ENCODE data around the gene NSD1. TPM values are rescaled to one million over a fixed set of nuclear protein-coding genes. Genes with fewer than 3 reads are reported as not detected.

NSD1 gene
- total and polyA plus RNA-seq, 10 of the 15 experiments (the other 5 are each of a cell fraction or from before 2014, with no cell fraction given): 7.0 to 57.9 (median 30.4) TPM

DNA sequence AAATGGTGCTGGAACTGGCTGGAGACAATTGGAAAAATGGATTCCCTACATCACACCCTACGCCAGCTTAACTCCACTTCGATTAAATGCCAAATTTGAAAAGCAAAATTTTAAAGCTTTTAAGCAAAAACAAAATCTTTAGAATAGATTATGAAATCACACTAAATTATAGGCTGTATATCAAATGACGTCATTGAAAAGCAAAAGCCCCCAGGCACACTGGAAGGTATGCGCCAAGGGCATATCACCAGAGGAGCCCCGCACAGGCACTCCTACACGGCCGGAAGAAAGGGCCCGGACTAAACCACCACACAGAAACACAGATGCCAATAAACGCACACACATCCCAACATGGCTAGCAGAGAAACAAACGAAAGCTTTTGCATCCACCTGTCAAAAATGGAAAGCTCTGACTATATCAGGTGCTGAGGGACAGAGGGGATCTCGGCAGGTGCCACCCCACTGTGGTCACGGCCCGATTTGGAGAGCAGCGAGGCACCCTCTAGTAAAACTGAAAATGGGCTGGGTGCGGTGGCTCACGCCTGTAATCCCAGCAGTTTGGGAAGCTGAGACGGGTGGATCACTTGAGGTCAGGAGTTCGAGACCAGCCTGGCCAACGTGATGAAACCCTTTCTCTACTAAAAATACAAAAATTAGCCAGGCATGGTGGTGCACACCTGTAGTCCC lies 195.1 kb downstream of the NSD1 start:
- DNase-seq (ENCODE audit: low read depth, low spot score): no peak
- H3K4me3 ChIP-seq: no peak overlapping the region
- H3K27ac ChIP-seq (ENCODE audit: control insufficient read depth, insufficient read depth): no peak overlapping the region
- ATAC-seq: no peak
- no TSS peak for BruUV-seq (replicated peaks)
- H3K36me3 ChIP-seq (ENCODE audit: control insufficient read depth in 2 of 2, insufficient read depth in 2 of 2, low read length in 1 of 2): peaks cover 16 to 26% of the 10 kb centered on the region in 2 experiments
- intact Hi-C loops (cut with micrococcal nuclease; ENCODE audit: unreplicated experiment) (no loop called here), in situ Hi-C loops (cut with MboI) (no loop called here)
- ChIA-PET POLR2A (interaction anchor here (0.9 kb wide), 1 partner anchor 17 kb away, joined by 3 read pairs; no protein-coding TSS in a partner anchor), CTCF (interaction anchor here (1.2 to 1.5 kb wide), 2 partner anchors 13 to 41 kb away, joined by 4 read pairs; no protein-coding TSS in a partner anchor), SMC1A (ENCODE audit: uncharacterized antibody, unreplicated experiment) (interaction anchor here (1.5 kb wide), 1 partner anchor 62 kb away, joined by 3 read pairs; no protein-coding TSS in a partner anchor), RAD21 (ENCODE audit: unreplicated experiment) (no interaction called here)
- no peaks in the 10 kb centered on the region for H3K79me2 ChIP-seq (ENCODE audit: control insufficient read depth, insufficient read depth, low read length)
- H3K9ac ChIP-seq (ENCODE audit: control insufficient read depth, insufficient read depth, low read length): no peak overlapping the region
- no peak overlapping the region for H2AFZ ChIP-seq (ENCODE audit: control insufficient read depth, low read depth, low read length)
- H3K4me1 ChIP-seq (ENCODE audit: control insufficient read depth, insufficient read depth, low read length): no peaks in the 10 kb centered on the region
- no peak for FAIRE-seq
- no peaks in the 10 kb centered on the region for H3K9me3 ChIP-seq (replicated peaks; ENCODE audit: control insufficient read depth, insufficient read depth, low read length)
- 86% methylated on average over 19 of the region's 19 CpGs for WGBS (ENCODE audit: insufficient coverage, insufficient replicate concordance, low lambda C conversion rate, missing lambda C conversion rate)
- no peaks in the 10 kb centered on the region for H3K27me3 ChIP-seq (replicated peaks in 1 of 2; ENCODE audit: control insufficient read depth in 2 of 2, insufficient read depth in 2 of 2, low read length in 1 of 2)
- no peak for TF ChIP-seq CBX3 (IDR thresholded peaks at IDR 0.05; ENCODE audit: borderline replicate concordance, low read depth)
- H4K20me1 ChIP-seq (ENCODE audit: control insufficient read depth, insufficient read depth): no peaks in the 10 kb centered on the region; the same call in 1 of the 2 replicates
- H3K4me2 ChIP-seq (ENCODE audit: control insufficient read depth, insufficient read depth): no peak overlapping the region

DNA sequence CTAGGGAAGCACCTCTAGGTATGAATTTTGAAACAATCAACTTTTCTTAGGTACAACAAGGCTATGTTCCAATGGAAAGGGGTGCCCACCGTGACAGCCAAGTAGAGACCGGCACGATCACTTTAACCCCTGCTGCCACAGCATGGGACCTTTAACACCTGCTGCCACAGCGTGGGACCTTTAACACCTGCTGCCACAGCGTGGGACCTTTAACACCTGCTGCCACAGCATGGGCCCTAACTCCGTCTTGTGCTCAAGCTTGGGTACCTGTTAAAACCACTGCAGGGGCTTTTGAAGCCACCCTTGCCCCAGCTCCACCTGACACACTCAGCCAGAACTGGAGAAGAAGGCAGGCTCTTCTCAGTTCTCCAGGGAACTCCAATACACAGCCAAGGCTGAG lies 196.3 kb downstream of the NSD1 start:
- Histone ChIP-seq H3K9ac (ENCODE audit: control insufficient read depth, insufficient read depth, low read length) (no peak overlapping the region), H3K4me2 (ENCODE audit: control insufficient read depth, insufficient read depth) (no peak overlapping the region), H2AFZ (ENCODE audit: control insufficient read depth, low read depth, low read length) (no peak overlapping the region), H3K27me3 (replicated peaks in 1 of 2; ENCODE audit: control insufficient read depth in 2 of 2, insufficient read depth in 2 of 2, low read length in 1 of 2) (no peaks in the 10 kb centered on the region), H3K27ac (ENCODE audit: control insufficient read depth, insufficient read depth) (no peak overlapping the region), H3K4me1 (ENCODE audit: control insufficient read depth, insufficient read depth, low read length) (no peaks in the 10 kb centered on the region), H3K9me3 (replicated peaks; ENCODE audit: control insufficient read depth, insufficient read depth, low read length) (no peaks in the 10 kb centered on the region), H3K79me2 (ENCODE audit: control insufficient read depth, insufficient read depth, low read length) (no peaks in the 10 kb centered on the region), H3K4me3 (no peak overlapping the region), H4K20me1 (ENCODE audit: control insufficient read depth, insufficient read depth) (no peaks in the 10 kb centered on the region; the same call in 1 of the 2 replicates), H3K36me3 (ENCODE audit: control insufficient read depth in 2 of 2, insufficient read depth in 2 of 2, low read length in 1 of 2) (peaks cover 17 to 37% of the 10 kb centered on the region in 2 experiments)
- SMC1A ChIA-PET (ENCODE audit: uncharacterized antibody, unreplicated experiment): interaction anchor here (0.8 kb wide), 1 partner anchor 12 kb away, joined by 3 read pairs; no protein-coding TSS in a partner anchor
- intact Hi-C loops (cut with micrococcal nuclease; ENCODE audit: unreplicated experiment): no loop called here
- 85% methylated on average over 6 of the region's 6 CpGs for WGBS (ENCODE audit: insufficient coverage, insufficient replicate concordance, low lambda C conversion rate, missing lambda C conversion rate)
- CTCF ChIA-PET: no interaction called here
- no TSS peak for BruUV-seq (replicated peaks)
- FAIRE-seq (no peak), ATAC-seq (no peak), DNase-seq (ENCODE audit: low read depth, low spot score) (no peak)
- in situ Hi-C loops (cut with MboI): no loop called here
- RAD21 ChIA-PET (ENCODE audit: unreplicated experiment): no interaction called here
- POLR2A ChIA-PET: no interaction called here
- TF ChIP-seq SREBF1 (IDR thresholded peaks at IDR 0.05; ENCODE audit: low read length) (no peak), JUNB (IDR thresholded peaks at IDR 0.05) (no peak), BCL11A (IDR thresholded peaks at IDR 0.05; ENCODE audit: low read depth, low read length) (no peak), SMAD1 (IDR thresholded peaks at IDR 0.05; ENCODE audit: low read depth, partially characterized antibody) (no peak), CBFB (IDR thresholded peaks at IDR 0.05; ENCODE audit: low read depth) (no peak), TCF7 (IDR thresholded peaks at IDR 0.05; ENCODE audit: borderline replicate concordance) (no peak), SIX5 (IDR thresholded peaks at IDR 0.05; ENCODE audit: low read depth, low read length, severe bottlenecking) (no peak), ZSCAN29 (IDR thresholded peaks at IDR 0.05) (no peak), TCF12 (IDR thresholded peaks at IDR 0.05; ENCODE audit: low read depth, low read length) (no peak), BHLHE40 (IDR thresholded peaks at IDR 0.05; ENCODE audit: borderline replicate concordance in 1 of 2, low read depth in 2 of 2, low read length in 1 of 2) (no peak), TARDBP (IDR thresholded peaks at IDR 0.05; ENCODE audit: borderline replicate concordance) (no peak), LARP7 (IDR thresholded peaks at IDR 0.05) (no peak)
